GM18511 (cell line): ENCODE results near the gene CLCN6.

ENCODE experiments used
- ATAC-seq: cut with Tn5 transposase; IDR thresholded peaks from one replicate; pipeline ENCODE4 v1.9.1; 2021; ENCODE audit warnings: mild to moderate bottlenecking, moderate library complexity; ENCODE audit not compliant: unreplicated experiment

The CLCN6 gene

GRCh38 chr1:11823366-11824137 lies 17.6 kb downstream of the CLCN6 start:
- no peak for ATAC-seq

- ATAC-seq = no peak
These were observed 19.1 kb downstream of the CLCN6 start for GRCh38 chr1:11825131-11825530.

- no peak for ATAC-seq
These were observed 21.0 kb downstream of the CLCN6 start for GRCh38 chr1:11826946-11827345.

- no peak for ATAC-seq
These were observed 22.5 kb downstream of the CLCN6 start for GRCh38 chr1:11828511-11828910.

- ATAC-seq = no peak
These were observed 26.1 kb downstream of the CLCN6 start for GRCh38 chr1:11831945-11832725.

- no peak for ATAC-seq
These were observed 27.5 kb downstream of the CLCN6 start for GRCh38 chr1:11833497-11833896.

GRCh38 chr1:11833900-11834299 lies 27.9 kb downstream of the CLCN6 start:
- no peak for ATAC-seq

GRCh38 chr1:11835441-11836225 lies 29.6 kb downstream of the CLCN6 start:
- ATAC-seq = no peak

- no peak for ATAC-seq
These were observed 31.2 kb downstream of the CLCN6 start for GRCh38 chr1:11836955-11837766.

- no peak for ATAC-seq
These were observed 31.9 kb downstream of the CLCN6 start for GRCh38 chr1:11837767-11838348.

GRCh38 chr1:11838349-11839272 lies 32.6 kb downstream of the CLCN6 start:
- no peak for ATAC-seq

- no peak for ATAC-seq
These were observed 34.0 kb downstream of the CLCN6 start for GRCh38 chr1:11839727-11840705.

GRCh38 chr1:11841245-11842153 lies 35.5 kb downstream of the CLCN6 start:
- ATAC-seq = no peak

GRCh38 chr1:11842154-11843041 lies 36.4 kb downstream of the CLCN6 start:
- no peak for ATAC-seq

GRCh38 chr1:11845641-11846335 lies 39.8 kb downstream of the CLCN6 start:
- ATAC-seq = no peak
